GM19099 (cell line): ENCODE data around the gene STK35.

Source experiments
- POLR2A ChIP-seq: IDR thresholded peaks from 3 replicates; pipeline ENCODE4 v1.6.1; 2011; ENCODE audit warnings: low read depth; ENCODE audit not compliant: insufficient read length; ENCODE audit errors: extremely low read depth

The STK35 gene

GRCh38 chr20:2140561-2140960 is 38.9 kb downstream of the STK35 start:
- TF ChIP-seq POLR2A, result no peak

GRCh38 chr20:2141600-2142575 is 40.3 kb downstream of the STK35 start:
- no peak for TF ChIP-seq POLR2A

GRCh38 chr20:2142649-2143048 is 41.0 kb downstream of the STK35 start:
- TF ChIP-seq POLR2A, result no peak

GRCh38 chr20:2143594-2143993 is 42.0 kb downstream of the STK35 start:
- TF ChIP-seq POLR2A, result no peak

- no peak for TF ChIP-seq POLR2A
These were observed 43.2 kb downstream of the STK35 start for GRCh38 chr20:2144850-2145249.

GRCh38 chr20:2145376-2145775 is 43.7 kb downstream of the STK35 start:
- no peak for TF ChIP-seq POLR2A

GRCh38 chr20:2146080-2146867 is 44.6 kb downstream of the STK35 start:
- no peak for TF ChIP-seq POLR2A

- no peak for TF ChIP-seq POLR2A
These were observed 47.9 kb downstream of the STK35 start for GRCh38 chr20:2149507-2149906.

- TF ChIP-seq POLR2A, result no peak
These were observed 49.0 kb downstream of the STK35 start for GRCh38 chr20:2150660-2151059.

- TF ChIP-seq POLR2A, result no peak
These were observed 50.2 kb downstream of the STK35 start for GRCh38 chr20:2151858-2152281.

- no peak for TF ChIP-seq POLR2A
These were observed 50.7 kb downstream of the STK35 start for GRCh38 chr20:2152317-2152716.

GRCh38 chr20:2153326-2153725 is 51.7 kb downstream of the STK35 start:
- no peak for TF ChIP-seq POLR2A

GRCh38 chr20:2156224-2156623 is 54.6 kb downstream of the STK35 start:
- no peak for TF ChIP-seq POLR2A

- no peak for TF ChIP-seq POLR2A
These were observed 55.3 kb downstream of the STK35 start for GRCh38 chr20:2156666-2157624.
